ENCODE data around the gene MGLL.
"Not testable (repeated sequence)": the region's sequence is repeated elsewhere in the genome, so short reads cannot be mapped to it uniquely, and the experiment has no call there.

MGLL gene

DNA sequence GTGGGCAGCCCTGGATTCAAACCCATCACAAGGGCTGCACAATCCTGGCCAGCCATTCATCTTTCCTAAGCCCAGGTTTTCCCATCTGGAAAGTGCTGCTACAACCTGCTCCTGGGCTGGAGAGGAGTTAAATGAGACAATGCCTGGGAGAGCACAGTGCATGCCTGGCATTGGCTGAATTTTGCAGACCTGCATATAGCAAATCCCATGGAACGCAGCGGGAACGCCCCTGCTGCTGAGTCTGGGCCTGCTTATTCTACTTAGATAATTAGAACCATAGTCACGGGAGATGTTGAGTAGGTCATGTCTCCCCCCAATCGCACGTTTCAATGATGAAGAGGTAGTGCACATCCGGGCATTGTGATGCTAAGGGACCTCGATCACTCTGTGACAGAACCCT, 102.9 kb downstream of the MGLL start:
- no peak for FAIRE-seq

DNA sequence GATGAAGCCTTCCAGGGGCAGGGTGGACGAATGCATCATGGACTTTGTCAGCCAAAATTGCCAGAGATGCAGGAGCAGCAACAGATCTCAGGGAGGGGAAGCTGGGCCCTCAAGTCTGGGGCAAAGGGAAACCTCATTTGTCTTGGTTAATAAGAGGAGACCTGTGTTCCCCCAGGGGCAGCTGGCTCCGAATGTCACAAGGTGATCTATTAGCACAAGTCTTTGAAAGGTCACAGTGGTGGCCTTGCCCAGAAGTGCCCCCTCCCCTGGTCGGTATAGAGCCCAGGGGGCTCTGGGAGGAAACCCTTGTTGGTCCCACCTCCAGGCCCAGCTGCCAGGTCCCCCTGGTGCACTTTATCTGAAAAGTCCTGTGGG, 103.4 kb downstream of the MGLL start:
- no peak for FAIRE-seq

DNA sequence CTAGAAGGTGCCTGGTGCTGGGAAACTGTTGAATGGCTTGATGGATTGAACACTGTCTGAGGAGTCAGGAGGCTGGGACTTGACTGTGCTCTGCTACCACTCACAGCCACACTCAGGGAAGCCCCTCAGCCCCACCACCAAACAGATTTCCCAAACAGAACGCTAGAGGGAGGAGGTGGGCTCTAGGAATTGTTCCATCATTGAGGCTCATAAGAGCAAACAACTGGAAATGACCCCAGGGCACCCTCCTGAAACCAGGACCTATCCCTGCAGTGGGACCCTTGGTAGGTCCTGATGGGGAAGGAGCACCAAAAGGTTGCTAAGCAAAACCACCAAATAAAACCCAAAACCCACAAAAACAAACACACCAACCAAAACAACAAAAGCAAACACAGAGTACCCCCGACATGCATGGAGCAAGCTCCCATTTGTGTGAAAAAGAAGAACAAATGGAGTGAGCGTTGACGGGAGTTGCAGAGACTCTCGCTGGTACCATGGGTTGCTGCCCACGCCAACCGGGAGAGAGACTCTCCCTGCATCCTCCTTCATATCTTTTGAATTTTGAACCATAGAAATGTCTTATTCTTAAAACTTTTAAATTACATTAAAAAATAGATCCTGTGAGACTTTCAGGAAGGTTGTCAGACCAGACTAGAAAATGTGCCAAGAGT, 103.9 kb downstream of the MGLL start:
- no peak for FAIRE-seq

DNA sequence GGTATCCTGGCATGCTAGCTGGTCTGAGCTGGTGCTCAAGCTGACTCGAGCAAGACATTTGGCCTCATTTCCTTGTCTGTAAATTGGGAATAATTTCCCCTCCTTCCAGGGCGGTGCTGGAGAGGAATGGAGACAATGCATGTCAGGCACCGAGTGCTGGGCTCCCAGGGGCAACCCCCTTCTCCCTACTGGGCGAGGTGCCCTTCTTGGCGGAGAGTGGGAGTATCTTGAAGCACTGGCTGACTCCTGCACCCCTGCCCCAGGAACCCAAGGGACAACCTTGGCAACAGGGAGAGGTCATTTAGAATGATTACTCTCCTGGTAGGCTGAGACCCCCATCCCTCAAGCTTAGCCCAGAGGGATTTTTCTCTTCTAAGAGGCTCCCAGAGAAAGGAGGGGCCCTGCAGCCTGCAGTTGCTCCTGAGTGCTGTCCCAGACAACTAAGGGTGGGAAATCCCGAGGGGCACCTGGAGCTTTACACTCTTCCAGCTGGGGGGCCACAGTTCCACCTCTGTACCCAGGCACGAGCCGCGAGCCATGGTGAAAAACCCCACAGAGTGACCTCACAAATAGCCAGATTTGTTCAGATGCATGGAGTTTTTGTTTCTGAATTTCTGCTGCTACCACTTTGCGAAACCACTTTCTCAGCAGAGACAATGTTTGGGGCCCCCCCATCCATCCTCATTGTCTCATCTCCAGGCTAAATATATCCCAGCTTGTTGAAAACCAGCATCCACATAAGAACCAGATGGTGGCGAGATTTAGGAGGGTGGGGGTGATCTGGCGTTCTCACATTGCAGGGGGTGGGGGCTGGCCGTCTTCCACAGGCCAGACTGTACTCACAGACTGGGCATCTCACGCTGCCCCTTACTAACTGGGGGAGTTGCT, 104.7 kb downstream of the MGLL start:
- FAIRE-seq: no peak

DNA sequence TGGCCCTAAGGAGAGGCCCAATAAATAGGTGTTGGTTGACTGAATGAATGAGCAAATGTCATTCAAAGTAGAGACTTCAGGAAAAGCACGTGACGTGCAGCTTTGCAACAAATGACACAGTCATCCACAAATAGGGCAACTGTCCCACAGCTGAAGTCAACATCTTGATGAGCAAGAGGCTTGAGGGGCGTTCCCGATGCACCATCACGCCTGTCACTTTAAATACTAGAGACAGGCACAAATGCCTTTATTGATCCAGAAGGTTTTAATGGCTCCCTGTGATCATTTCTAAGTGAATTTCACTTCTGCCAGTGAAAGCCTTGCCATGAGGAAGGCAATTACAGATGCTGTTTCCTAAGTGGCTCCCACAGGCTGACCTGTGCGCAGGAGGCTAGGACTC, 105.9 kb downstream of the MGLL start:
- FAIRE-seq: no peak

DNA sequence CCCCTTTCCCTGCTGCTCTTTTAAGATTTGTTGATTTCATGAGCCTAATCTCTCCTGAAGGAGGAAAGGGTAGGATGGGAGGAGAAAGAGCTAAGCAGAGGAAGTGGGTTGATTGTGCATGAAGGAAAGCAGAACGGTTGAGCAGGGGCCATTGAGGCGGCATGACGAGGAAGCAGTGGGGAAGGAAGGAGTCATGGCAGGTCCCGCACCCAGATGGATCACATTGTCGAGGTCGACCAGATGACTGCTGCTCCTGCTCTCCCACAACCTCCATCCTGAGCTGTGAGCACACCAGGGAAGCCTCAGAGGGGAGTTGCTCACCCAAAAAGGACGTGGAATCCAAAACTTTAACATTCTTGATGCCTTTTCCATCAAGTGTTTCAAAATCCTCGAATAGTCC, 106.8 kb downstream of the MGLL start:
- no peak for FAIRE-seq

DNA sequence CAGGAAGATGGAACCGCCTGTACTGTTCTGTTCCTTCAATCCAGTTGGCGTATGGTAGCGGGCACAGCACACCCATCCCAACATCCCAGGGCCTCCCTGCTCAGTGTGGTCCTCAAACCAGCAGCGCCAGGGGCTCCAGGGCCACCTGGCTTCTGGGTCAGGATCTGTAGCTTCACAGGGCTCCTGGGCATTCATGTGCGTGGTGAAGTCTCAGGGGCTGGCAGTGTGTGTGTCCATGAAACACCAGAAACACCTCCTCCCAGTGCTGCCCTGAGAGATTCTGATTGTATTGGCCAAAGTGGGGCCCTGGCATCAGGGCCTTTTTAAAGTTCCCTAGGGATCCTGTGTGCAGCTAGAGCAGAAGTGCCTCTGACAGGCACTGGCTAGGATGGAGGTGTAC, 107.4 kb downstream of the MGLL start:
- no peak for FAIRE-seq

DNA sequence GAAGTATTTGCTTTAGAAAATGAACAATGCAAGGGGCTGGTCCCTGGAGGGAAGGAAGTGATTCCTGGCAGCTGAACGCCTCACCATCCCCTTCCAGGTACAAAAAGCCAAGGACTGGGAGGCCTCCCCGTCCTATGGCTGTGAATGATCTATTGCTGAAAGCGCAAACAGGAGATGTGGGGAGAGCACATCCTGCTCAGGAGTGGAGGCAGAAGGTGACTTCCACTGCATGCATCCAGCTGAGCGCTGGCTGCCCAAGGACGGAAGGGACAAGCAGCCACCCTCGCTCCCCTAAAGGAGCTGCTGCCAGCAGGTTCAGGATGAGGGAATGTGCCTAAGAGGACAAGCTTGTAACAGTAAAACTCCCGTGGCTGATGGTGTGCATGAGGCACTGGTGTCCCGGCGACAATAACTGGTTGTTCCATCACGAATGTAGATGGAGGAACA, 108.2 kb downstream of the MGLL start:
- no peak for FAIRE-seq

DNA sequence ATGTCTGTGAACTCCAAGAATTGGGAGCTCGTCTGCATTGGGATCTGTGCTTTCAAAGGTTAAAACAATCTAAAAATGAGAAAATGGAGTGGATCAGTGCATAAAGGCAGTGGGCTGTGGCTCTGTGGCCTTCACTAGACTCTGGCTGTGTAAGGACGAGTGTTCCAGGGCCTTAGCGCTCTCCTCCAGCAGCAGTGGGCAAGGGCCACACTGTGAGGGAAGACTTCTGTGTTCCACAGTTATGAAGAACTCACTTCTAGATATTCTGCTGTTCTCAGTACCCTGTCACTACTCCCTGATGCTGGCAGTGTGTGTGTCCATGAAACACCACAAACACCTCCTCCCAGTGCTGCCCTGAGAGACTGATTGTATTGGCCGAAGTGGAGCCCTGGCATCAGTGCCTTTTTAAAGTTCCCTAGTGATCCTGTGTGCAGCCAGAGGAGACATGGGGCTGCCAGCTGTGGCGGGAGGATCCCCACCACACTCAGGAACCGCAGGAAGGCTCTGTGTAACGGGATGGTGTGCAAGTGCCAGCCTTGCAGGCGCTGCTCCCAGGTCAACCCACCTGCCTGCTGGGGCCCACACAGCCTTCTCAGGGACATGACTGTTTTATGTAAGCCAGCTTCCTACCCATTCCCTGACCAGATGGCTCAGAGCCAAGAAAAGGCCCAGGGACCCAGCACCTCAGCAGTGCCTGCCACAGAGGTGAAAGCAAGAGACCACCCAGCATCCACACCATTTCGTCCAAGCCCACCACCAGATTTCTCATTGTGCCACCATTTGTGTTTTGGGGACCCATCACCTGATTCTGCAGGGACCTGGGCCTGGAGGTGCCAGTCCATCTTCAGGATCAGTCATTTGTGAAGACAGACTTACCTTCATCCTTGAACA, 109.2 kb downstream of the MGLL start:
- FAIRE-seq: no peak

DNA sequence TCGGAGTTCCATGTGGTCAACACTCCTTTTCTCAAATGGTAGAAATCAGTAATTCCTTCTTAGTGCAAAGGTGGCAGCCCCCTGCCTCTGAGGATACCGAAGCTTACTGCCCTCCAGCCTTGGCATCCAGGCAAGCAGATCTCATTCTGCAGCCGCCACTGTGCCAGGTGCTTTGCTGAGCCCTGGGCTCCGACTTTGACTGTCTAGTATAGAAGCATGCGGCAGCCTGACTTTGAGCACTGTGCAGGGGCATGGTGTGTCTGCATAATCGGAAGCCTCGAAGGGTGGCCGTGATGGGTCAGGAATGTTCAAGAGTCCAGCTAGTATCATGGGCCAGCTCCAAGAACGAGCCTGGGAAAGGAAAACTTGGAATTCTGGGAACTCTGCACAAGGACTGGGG, 109.9 kb downstream of the MGLL start:
- no peak for FAIRE-seq

DNA sequence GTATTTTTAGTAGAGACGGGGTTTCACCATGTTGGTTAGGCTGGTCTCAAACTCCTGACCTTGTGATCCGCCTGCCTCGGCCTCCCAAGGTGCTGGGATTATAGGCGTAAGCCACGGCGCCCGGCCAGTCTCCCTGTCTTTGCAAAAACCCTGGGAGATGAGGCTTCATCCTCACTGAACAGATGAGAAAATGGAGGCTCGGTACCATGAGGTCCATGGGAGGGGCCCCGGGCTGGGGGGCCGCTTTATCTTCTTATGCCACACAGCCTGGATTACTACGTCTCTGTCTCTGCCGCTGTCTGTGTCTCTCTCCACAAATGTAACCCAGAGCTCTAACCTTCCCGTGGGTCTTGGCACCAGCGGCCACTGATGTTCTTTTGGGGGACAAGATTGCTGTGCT, 110.4 kb downstream of the MGLL start:
- FAIRE-seq: no peak

DNA sequence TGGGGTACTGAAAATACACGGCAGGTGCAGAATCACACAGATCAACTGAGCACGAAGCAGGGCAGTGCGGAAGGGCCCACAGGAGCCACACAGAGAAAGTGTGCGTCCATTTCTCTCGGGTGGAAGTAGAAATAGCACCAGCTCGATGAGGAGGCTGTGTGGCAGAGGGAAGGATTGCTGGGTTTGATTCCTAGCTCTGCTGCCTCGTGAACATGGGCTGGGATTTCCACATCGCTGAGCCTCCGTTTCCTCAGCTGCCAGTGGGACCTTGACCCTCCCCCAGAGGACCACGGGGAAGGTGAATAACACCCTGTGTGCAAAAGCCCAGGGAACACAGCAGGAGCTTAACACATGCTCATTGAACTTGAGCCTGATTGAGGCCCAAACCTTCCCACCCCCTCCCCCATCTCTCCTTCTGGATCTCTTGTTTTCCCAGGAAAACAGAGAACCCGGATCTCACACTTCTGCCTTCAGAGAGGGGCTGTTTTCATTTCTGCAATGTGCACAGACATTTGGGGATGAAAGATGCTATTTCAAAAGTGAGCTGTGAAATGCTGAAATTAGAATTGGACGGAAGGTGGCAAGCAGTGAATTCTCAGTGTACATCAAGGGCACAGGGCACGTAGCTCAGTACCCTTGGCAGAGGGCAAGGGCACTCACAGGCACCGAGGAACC, 111.2 kb downstream of the MGLL start:
- FAIRE-seq: no peak

DNA sequence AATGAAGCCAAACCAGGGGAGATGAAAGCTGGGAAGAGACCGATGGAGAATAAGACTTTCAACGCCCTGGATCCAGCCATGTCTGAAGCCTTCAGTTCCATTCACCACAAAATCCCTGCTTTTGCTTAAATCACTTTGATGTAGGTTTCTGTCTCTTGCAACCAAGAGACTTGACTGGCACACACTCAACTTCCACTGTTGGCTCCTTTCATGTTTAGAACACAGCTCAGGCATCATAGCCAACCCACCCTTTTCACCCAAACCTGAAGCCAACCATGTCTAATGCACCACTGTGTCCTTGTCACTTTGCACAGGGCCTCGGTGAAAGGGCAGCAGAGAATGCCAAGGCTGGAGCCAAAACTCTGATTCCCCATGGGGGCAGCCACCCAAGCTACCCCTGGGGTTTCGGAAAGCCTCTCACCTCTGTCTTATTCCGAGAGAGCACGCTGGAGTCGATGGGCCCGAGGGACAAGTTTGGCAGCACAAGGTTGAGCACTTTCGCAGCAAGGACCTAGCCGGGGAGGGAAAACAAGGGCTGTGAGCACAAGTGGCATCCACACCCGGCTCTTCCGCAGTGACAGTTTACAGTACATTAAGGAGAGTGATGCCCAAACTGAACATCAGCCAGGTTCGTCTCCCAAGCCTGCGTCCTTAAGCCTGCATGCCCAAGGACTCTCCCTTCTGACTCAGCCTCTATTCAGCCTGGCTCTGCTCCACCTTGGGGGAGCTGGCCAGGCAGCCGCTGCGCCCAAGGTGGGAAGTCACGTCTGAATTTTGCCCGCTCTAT, 112.0 kb downstream of the MGLL start:
- no peak for FAIRE-seq

DNA sequence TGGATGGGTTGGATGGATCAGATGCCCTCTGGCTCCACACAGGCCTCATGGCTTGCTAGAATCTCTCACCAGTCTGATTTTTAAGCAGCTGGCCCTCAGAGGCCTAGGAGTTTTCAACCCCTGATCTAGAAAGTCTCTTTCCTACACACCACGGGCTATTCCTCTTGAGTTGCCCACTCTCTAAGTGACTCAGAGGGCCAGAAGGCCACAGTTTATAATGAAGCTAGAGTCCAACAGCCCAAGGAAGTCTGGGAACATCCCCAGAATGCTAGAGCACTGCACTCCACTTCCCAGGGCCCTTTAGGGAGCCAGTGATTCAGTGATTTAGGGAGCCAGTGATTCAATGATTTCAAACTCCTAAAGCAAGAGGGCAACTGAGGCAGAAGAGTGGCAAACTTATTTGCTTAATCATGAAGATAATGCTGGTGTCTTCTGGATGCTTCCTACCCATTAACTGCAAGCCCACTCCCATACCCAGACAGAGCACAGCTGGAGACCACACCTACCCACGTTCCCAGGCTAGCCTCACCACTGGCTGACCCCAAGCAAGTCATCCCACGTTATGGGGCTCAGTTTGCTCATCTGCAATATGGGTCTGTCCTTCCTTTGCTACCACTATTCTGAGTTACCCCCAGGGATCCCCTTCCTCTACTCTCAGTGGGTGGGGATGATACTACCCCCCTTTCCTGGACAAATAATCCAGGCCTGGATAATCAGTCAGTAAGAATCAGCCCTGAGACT, 112.8 kb downstream of the MGLL start:
- no peak for FAIRE-seq

DNA sequence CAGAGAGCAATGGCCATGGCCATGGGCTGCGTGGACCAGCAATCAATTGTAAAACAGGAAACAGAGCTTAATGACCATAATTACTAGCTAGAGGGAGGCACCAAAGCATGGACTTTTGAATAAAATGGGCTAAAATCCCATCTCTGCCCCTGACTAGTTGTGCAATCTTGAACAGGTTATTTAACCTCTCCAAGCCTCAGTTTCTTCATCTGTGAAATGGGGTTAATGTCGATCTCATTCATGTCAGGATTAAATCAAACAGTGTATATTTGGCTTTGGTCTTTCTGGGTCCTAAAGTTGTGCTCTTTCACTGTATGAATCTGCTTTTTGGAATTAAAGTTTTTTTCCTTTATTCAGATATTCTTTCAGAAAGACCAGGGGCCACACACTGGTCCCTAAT, 113.5 kb downstream of the MGLL start:
- FAIRE-seq: no peak

DNA sequence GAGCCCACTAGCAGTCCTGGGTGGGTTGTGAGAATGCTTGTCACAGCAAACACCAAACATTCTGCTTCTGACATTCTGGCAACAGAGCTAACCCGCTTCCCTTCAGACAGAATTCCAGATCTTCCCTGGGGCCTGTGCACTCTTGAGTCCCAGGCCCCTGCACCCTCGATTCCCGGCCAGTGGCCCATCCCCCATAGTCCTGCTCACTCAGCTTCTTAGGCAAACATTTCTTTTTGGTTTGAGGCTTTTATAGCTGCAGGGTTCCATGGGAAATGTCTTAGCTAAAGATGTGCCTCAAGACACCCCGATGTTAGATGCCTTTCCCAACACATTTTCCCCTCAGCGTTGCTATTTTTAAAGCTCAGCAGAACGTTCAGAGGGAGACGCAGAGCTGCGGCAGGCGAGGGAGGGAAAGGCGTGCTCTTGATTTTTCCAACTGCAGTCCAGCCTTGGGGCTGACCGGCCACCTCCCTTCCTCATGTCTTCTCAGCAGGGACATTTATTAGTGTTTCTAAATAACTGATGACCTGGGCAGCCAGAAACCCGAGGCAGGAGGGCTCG, 114.4 kb downstream of the MGLL start:
- no peak for FAIRE-seq

DNA sequence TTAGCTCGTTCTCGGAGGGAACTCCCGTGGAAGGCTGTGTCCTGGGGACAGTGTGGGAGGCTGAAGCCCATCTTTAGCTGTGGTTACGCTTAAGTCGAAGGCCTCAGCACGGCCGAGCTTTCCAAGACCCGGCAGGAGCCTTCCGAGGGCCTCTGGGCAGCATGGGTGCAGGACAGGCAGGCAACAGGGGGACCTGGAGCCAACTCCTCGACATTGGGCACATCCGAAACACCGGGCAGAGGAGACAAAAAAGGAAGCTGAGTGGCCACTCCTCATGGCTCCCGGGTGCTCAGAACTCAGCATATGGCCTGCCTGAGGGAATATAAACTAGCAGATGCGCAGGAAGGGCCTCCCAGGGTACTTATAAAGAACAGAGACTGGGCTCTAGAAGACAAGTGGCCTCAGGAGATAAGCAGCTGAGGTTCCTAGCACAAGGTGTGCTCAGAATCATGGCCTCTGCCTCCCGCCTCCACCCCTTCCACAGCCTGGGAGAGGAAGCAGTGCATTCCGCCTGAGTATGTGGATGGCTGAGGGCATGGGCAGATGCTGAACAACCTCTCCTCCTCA, 115.4 kb downstream of the MGLL start:
- FAIRE-seq: no peak

DNA sequence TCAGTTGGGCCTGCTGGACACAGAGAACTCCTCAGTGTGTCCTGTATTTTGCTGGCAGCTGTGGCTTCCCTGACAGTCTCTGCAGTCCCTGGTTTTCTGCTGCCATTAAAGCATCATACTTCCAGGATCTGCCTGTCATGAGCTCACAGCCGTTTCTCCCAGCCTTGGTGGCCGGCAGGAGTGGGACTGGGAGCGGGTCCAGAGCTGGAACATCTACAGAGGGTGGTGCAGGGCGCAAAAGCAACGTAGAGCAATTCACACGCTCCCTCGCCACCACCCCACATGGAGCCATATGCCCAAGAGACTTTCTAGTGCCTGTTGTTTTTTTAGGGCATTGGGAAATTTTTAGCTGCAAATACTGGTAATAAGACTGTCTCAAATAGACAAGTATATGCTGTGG, 116.0 kb downstream of the MGLL start:
- no peak for FAIRE-seq

DNA sequence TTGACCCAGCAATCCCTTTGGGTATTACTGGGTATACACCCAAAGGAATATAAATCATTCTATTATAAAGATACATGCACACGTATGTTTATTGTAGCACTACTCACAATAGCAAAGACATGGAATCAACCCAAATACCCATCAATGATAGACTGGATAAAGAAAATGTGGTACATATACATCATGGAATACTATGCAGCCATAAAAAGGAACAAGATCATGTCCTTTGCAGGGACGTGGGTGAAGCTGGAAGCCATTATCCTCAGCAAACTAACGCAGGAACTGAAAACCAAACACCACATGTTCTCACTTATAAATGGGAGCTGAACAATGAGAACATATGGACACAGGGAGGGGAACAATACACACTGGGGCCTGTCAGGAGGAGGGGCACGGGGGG, 117.5 kb downstream of the MGLL start:
- not testable (repeated sequence) for FAIRE-seq

DNA sequence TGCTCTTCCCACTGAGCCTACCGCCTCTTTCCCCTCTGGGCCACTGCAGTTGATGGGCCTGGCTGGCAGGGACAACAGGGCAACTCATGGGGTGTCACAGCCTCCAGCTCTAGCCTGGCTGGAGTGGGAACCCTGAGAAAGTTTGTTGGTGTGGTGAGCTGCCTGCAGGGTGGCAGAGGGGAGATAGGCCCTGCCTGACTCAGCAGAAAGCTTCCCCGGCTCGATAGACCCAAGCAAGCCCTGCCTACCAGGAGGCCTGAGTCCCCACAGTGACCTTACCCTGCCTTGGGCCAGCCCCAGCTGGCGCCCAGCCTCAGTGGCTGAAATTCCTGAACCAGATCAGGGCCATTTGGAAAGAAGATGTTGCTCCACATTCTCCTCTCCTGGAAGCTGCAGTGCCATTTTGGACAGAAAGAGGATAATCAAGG, 120.2 kb downstream of the MGLL start:
- FAIRE-seq: no peak
